ENCODE results near the gene GRWD1.

- TF ChIP-seq TARDBP (IDR thresholded peaks at IDR 0.05) = no peak
- no peak for TF ChIP-seq ELF4 (IDR thresholded peaks at IDR 0.05)
- TF ChIP-seq FOXA1 (IDR thresholded peaks at IDR 0.05) = no peak
- no peak for TF ChIP-seq BHLHE40 (IDR thresholded peaks at IDR 0.05; ENCODE audit: borderline replicate concordance)
- no peak for TF ChIP-seq SUZ12 (IDR thresholded peaks at IDR 0.05)
- TF ChIP-seq FOXM1 (IDR thresholded peaks at IDR 0.05; ENCODE audit: borderline replicate concordance) = no peak
- no peak for TF ChIP-seq FOXK2 (IDR thresholded peaks at IDR 0.05)
- TF ChIP-seq PKNOX1 (IDR thresholded peaks at IDR 0.05) = no peak
Observed at GRCh38 chr19:48496959-48497727, 51.4 kb downstream of the GRWD1 start.

All from HEK293T (cell line).